ENCODE results near the gene MRGPRX4. TPM values are rescaled to one million over a fixed set of nuclear protein-coding genes. Genes with fewer than 3 reads are reported as not detected.
"Not testable (repeated sequence)": the region's sequence is repeated elsewhere in the genome, so short reads cannot be mapped to it uniquely, and the experiment has no call there.

The MRGPRX4 gene
- not detected for total RNA-seq

GRCh38 chr11:18172666-18173065 lies at the start of gene MRGPRX4:
Gene MRGPRX4 (plus strand): TSS chr11:18172837. CDS start chr11:18173257, 420 bp downstream.
- 53 to 67% methylated on average over 3 of the region's 3 CpGs for WGBS, 2 donors
- H3K9me3 ChIP-seq: no peaks in the 10 kb centered on the region
- H3K4me3 ChIP-seq: no peak within 1 kb of the TSS
- intact Hi-C loops (cut with DNase I): no loop called here
- ATAC-seq (no peak), DNase-seq (no peak)
- H3K27me3 ChIP-seq: no peaks in the 10 kb centered on the region
- H3K4me1 ChIP-seq: no peaks in the 10 kb centered on the region
- TF ChIP-seq CTCF (IDR thresholded peaks at IDR 0.05) (no peak), POLR2A (IDR thresholded peaks at IDR 0.05) (no peak)
- no peaks in the 10 kb centered on the region for H3K36me3 ChIP-seq (replicated peaks in 1 of 2; ENCODE audit: insufficient read depth in 1 of 2, low read depth in 2 of 2)
- no peak within 1 kb of the TSS for H3K27ac ChIP-seq

GRCh38 chr11:18131115-18131514 lies 41.5 kb upstream of the MRGPRX4 start:
- WGBS, 2 donors: 63 to 64% methylated on average over 4 of the region's 4 CpGs

GRCh38 chr11:18132341-18132740 lies 40.3 kb upstream of the MRGPRX4 start, which contains the start of gene MRGPRX3:
Gene MRGPRX3 (plus strand): TSS chr11:18132571. CDS start chr11:18137203, 4,632 bp downstream.
- H3K36me3 ChIP-seq (replicated peaks in 1 of 2; ENCODE audit: insufficient read depth in 1 of 2, low read depth in 2 of 2): no peaks in the 10 kb centered on the region
- DNase-seq (no peak), ATAC-seq (no peak)
- WGBS, 2 donors: 46 to 57% methylated on average over 3 of the region's 3 CpGs
- TF ChIP-seq POLR2A (IDR thresholded peaks at IDR 0.05): no peak
- TF ChIP-seq CTCF (IDR thresholded peaks at IDR 0.05): no peak
- H3K9me3 ChIP-seq: no peaks in the 10 kb centered on the region
- H3K4me1 ChIP-seq: no peaks in the 10 kb centered on the region
- H3K27me3 ChIP-seq: no peaks in the 10 kb centered on the region
- no peak within 1 kb of the TSS for H3K27ac ChIP-seq
- no peak within 1 kb of the TSS for H3K4me3 ChIP-seq
- intact Hi-C loops (cut with DNase I): no loop called here

More at GRCh38 chr11:18131115-18131514, 41.5 kb upstream of the MRGPRX4 start:
- H3K27ac ChIP-seq; DNase-seq; H3K4me3 ChIP-seq; ATAC-seq; H3K36me3 ChIP-seq (replicated peaks in 1 of 2; ENCODE audit: insufficient read depth in 1 of 2, low read depth in 2 of 2); H3K9me3 ChIP-seq; intact Hi-C loops (cut with DNase I); H3K4me1 ChIP-seq; H3K27me3 ChIP-seq: not testable (repeated sequence)

- no peaks in the 10 kb centered on the region for H3K27me3 ChIP-seq
- TF ChIP-seq CTCF (IDR thresholded peaks at IDR 0.05) (no peak), POLR2A (IDR thresholded peaks at IDR 0.05) (no peak)
- no peak overlapping the region for H3K4me3 ChIP-seq
- H3K27ac ChIP-seq: no peak overlapping the region
- intact Hi-C loops (cut with DNase I): no loop called here
- 23 to 28% methylated on average over 2 of the region's 2 CpGs for WGBS, 2 donors
- H3K4me1 ChIP-seq: no peaks in the 10 kb centered on the region
- H3K36me3 ChIP-seq (replicated peaks in 1 of 2; ENCODE audit: insufficient read depth in 1 of 2, low read depth in 2 of 2): no peaks in the 10 kb centered on the region
- no peaks in the 10 kb centered on the region for H3K9me3 ChIP-seq
- no peak for ATAC-seq
- no peak for DNase-seq
Measured at GRCh38 chr11:18135308-18135707, 37.3 kb upstream of the MRGPRX4 start.

- intact Hi-C loops (cut with DNase I): no loop called here
- no peaks in the 10 kb centered on the region for H3K36me3 ChIP-seq (replicated peaks in 1 of 2; ENCODE audit: insufficient read depth in 1 of 2, low read depth in 2 of 2)
- H3K9me3 ChIP-seq: no peaks in the 10 kb centered on the region
- WGBS, 2 donors: 88 to 91% methylated on average over 29 of the region's 29 CpGs
- no peak for ATAC-seq
- H3K27me3 ChIP-seq: no peaks in the 10 kb centered on the region
- no peak for TF ChIP-seq CTCF (IDR thresholded peaks at IDR 0.05)
- TF ChIP-seq POLR2A (IDR thresholded peaks at IDR 0.05): no peak
- H3K4me3 ChIP-seq: no peak overlapping the region
- no peak for DNase-seq
- no peaks in the 10 kb centered on the region for H3K4me1 ChIP-seq
- no peak overlapping the region for H3K27ac ChIP-seq
Measured at GRCh38 chr11:18137186-18137800, 35.3 kb upstream of the MRGPRX4 start.
